HG02938 (cell line): ENCODE measurements around the gene PANK3.
"Not testable (repeated sequence)": the region's sequence is repeated elsewhere in the genome, so short reads cannot be mapped to it uniquely, and the experiment has no call there.

Source experiments
- ATAC-seq: cut with Tn5 transposase; IDR thresholded peaks from one replicate; pipeline ENCODE4 v1.9.1; 2021; ENCODE audit warnings: mild to moderate bottlenecking, moderate library complexity; ENCODE audit not compliant: unreplicated experiment

PANK3 gene

DNA sequence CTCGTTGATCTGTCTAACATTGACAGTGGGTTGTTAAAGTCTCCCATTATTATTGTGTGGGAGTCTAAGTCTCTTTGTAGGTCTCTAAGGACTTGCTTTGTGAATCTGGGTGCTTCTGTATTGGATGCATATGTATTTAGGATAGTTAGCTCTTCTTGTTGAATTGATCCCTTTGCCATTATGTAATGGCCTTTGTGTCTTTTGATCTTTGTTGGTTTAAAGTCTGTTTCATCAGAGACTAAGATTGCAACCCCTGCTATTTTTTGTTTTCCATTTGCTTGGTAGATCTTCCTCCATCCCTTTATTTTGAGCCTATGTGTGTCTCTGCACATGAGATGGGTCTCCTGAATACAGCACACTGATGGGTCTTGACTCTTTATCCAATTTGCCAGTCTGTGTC is 17.0 kb upstream of the PANK3 start:
- ATAC-seq = not testable (repeated sequence)

- ATAC-seq = no peak
These were observed 12.8 kb upstream of the PANK3 start for GRCh38 chr5:168592014-168592368.

DNA sequence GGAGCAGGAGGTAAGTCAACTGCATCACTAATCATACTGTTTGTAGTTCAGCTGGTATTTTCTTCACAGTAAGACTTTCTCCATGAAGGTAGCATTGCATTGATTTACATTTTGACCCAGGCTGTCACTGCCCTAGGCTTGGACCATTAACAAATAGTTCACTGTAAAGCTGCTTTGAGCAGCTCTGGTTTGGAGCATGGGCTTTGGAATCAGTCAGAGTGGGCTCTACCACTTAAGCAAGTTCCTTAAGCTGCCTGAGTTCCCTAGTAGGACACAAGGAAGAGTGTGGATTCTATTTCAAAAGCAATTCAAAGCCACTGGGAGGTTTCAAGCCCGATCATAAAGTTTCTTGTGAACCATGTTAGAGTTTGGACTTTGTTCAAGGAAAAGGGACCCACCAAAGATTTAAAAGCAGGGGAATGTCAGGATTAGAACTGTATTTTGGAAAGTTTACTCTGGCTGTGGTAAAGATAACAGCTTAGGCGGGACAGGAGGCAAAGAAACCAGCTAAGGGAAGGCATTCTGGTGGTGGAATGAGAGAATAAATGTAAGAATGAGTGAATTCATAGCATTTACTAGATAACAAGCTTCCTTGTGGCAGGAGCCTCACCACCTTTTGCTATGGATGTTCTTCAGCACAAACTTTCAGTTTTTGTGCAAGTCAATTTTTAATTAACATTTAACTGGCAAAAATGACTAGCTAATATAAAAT is 12.3 kb upstream of the PANK3 start:
- no peak for ATAC-seq

DNA sequence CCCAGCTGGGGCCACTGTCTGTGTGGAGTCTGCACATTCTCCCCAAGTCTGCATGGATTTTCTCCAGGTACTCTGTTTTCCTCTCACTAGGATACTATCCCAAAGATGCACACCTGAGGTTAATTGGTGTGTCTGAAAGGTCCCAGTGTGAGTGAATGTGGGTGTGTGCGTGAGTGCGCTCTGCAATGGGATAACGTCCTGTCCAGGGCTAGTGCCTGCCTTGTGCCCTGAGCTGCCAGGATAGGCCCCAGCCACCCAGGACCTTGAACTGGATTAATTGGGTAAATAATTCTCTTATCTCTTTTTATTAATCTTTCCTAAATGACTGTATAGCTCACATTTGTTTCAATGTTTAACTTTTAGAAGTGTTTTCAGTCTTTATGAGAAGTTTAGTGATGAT is 11.5 kb upstream of the PANK3 start:
- ATAC-seq = no peak

DNA sequence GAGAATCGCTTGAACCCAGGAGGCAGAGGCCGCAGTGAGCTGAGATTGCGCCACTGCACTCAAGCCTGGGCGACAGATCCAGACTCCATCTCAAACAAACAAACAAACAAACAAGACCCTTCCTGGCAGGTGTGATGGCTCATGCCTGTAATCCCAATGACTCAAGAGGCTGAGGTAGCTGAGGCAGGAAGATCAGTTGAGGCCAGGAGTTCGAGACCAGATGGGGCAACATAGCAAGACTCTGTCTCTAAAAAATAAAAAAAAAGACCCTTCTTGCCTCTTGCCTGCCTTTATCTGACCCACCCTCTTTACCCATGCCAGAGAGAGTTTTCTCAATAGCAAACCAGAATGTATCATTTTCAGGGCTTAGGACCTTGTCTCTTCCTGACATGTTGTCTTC is 8.8 kb upstream of the PANK3 start:
- ATAC-seq = no peak

- no peak for ATAC-seq
These were observed 6.1 kb upstream of the PANK3 start for GRCh38 chr5:168585119-168585856.

DNA sequence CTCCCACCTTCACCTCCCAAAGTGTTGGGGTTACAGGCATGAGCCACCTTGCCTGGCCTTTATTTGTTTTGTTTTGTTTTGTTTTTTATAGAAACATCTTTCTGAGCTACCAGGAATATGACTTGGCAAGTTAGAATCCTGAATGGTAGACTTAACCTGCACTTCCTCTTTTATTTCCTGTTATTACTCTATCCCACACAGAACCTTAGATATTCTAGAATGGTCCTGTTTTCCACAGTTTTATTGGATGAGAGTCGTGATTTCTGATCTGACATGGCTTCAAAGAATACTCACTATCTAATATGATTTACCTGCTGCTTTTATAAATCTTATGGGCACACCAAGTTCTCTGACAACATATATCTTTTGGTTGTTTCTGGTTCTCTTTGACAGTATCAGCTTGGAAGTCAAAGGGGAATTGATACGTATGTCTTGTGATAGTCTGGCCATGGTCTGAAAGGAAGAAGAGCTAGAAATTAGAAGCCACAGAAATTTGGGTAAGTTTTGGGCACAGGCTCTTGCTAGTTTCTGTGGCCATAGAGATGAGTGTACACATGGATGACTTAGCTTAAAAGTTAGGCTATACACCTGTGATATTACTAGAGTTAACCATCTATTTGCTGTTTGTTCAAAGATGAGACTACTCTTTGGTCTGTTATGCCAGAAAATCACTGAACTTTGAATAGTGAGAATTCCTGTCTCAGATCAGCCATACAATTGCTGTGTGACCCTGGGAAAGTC is 4.7 kb upstream of the PANK3 start:
- ATAC-seq = peak; percentile 41

DNA sequence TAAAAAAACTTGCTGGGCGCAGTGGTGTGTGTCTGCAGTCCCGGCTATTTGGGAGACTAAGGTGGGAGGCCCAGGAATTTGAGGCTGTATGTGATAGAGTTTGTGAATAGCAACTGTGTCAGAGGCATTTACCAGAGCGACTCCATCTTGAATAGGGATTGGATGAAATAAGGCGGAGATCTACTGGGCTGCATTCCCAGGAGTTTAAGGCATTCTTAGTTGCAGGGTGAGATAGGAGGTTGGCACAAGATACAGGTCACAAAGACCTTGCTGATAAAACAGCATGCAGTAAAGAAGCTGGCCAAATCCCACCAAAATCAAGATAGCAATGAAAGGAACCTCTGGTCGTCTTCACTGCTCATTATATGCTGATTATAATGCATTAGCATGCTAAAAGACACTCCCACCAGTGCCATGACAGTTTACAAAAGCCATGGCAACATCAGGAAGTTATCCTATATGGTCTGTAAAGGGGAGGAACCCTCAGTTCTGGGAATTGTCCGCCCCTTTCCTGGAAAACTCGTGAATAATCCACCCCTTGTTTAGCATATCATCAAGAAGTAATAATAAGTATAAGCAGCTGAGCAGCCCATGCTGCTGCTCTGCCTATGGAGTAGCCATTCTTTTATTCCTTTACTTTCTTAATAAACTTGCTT is 1.8 kb upstream of the PANK3 start:
- ATAC-seq = not testable (repeated sequence)

DNA sequence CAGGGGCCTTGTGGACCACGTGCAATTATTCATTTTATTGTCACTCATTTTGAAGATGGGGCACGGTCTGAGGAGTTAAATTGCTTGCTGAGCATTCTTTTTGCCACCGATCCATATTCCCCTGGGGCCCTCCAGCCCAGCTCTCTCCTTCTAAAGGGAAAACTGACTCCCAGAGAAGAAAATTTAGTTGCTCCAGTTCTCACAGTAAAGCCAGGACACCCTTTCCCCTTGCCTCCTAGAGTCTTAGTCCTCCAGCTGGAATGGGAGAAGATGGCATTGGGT is 1.0 kb upstream of the PANK3 start:
- ATAC-seq = no peak

DNA sequence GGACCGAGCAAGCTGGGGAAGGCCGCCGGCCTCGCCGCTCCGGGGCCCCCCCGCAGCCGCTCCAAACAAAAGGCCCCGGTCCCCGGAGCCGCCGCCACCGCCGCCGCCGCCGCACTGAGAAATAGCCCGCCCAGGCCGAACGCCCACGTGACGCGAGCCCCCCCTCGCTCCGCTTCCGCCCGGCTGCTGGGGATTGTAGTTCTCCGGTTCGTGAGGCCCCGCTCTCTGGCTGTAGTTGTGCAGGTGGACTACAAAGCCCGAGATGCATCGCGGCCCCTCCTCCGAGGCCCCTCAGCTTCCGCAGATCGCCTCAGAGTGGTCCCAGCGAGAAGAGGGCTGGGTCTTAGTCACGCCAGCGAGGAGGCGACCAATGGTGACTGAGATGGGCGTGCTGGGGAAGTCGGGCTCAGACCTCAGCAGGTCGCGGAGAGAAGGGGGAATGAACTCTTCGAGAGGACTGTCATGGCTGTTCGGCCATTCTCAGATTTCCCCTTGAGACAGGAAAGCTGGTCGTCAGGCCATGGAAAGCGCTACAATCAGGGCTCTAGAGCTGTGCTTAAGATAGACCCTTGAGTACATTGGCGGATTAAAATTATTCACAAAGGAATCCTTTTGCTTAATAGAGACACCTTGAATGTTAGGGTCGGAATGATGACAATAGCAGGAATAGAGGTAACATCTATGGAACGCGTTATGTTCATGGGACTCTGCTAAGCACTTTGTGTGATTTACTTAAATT is 489 bp upstream of the PANK3 start:
- peak; percentile 92 for ATAC-seq

- ATAC-seq = no peak
These were observed 1.2 kb downstream of the PANK3 start for GRCh38 chr5:168578006-168578405.

- ATAC-seq = no peak
These were observed 3.5 kb downstream of the PANK3 start for GRCh38 chr5:168575391-168576372.

GRCh38 chr5:168574156-168574555 is 5.0 kb downstream of the PANK3 start:
- ATAC-seq = not testable (repeated sequence)

DNA sequence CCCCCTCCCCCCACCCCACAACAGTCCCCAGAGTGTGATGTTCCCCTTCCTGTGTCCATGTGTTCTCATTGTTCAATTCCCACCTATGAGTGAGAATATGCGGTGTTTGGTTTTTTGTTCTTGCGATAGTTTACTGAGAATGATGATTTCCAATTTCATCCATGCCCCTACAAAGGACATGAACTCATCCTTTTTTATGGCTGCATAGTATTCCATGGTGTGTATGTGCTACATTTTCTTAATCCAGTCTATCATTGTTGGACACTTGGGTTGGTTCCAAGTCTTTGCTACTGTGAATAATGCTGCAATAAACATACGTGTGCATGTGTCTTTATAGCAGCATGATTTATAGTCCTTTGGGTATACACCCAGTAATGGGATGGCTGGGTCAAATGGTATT is 5.5 kb downstream of the PANK3 start:
- not testable (repeated sequence) for ATAC-seq

DNA sequence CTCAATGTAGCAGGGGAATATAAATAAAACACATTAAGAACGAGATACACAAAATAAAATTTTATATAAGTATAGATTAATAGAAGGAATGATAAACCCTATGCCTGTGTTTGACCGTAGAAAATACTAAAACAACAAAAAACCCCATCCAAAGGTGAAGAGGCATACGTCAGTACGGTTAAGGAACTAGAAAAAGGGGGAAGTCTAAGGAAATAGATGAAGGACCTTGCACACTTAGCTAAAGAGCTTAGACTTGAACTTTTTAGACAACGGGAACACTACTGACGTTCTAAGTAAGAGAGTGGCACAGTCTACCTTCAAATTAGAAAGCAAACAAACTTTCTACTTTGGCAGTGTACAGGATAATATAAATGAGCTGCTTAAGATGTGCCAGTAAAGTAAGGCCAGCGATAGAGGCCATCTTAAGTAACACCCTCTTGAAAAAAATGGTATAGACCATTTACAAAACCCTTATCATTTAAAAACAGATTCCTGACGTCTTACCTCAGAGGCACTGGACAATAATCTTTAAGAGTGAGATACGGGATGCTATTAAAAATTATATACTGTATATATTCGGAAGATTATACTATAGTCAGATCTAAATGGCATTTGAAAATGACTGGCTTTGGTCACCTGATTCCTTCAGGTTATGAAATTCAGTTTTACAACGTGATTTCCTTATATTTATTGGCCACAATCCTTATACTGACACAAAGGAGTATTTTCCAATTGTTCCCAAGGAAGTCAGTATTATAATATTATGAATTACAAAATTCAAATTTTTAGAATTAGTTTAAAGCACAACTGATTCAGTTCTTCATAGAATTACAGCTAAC is 8.5 kb downstream of the PANK3 start:
- ATAC-seq = no peak

GRCh38 chr5:168568738-168569137 is 10.4 kb downstream of the PANK3 start:
- no peak for ATAC-seq

- no peak for ATAC-seq
These were observed 15.2 kb downstream of the PANK3 start for GRCh38 chr5:168563959-168564358.

DNA sequence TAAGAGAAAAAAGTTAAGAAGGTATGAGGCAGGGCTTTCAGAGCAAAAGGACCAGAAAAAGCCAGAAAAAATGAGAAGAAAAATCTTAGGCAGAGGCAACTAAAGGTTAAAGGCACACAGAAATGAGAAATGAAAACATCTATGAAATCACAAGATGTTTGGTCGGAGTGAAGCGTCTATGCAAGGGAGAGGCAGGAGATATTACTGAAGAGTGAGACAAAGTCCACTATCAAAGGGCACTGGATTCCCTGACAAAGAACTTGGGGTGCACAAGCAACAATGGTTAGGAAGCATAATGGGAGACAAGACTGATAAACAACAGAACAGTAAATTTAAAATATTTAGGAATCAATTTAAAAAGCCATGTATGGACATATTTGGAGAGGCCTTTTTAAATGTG is 16.9 kb downstream of the PANK3 start:
- ATAC-seq = no peak

- no peak for ATAC-seq
These were observed 21.8 kb downstream of the PANK3 start for GRCh38 chr5:168557389-168557788.
